IMR-90 (cell line): ENCODE results near the gene TENM4.

Source experiments
- CTCF ChIP-seq: conservative IDR thresholded peaks from 2 replicates; pipeline ENCODE4 v1.5.1; 2012; ENCODE audit warnings: mild to moderate bottlenecking, low read depth, low read length, improper control_type of control experiment
- ELK1 ChIP-seq: fragments of 150-350 bp; IDR thresholded peaks from 2 replicates; pipeline ENCODE4 v1.6.1; 2016; ENCODE audit warnings: low read depth, mild to moderate bottlenecking, low read length, moderate library complexity, borderline replicate concordance
- NFE2L2 ChIP-seq: fragments of 150-350 bp; IDR thresholded peaks from 2 replicates; pipeline ENCODE4 v1.6.1; 2016; ENCODE audit warnings: low read depth, mild to moderate bottlenecking, low read length
- RFX5 ChIP-seq: IDR thresholded peaks from 2 replicates; pipeline ENCODE4 v1.8.0; 2012; ENCODE audit warnings: low read depth, mild to moderate bottlenecking, low read length, moderate library complexity

GRCh38 chr11:79363861-79364378, 76.9 kb downstream of the TENM4 start:
- TF ChIP-seq CTCF = no peak
- TF ChIP-seq RFX5 = no peak
- TF ChIP-seq ELK1 = no peak
- TF ChIP-seq NFE2L2 = no peak
